K562 (cell line): Measurements from ENCODE around the gene RNF126. TPM values are rescaled to one million over a fixed set of nuclear protein-coding genes. Genes with fewer than 3 reads are reported as not detected.

Experiments used
- ATAC-seq: fragments of 200-7000 bp; cut with Tn5 transposase; 3 replicates; pipeline ENCODE4 v1.9.1; 2020; ENCODE audit warnings: moderate library complexity
- BruUV-seq: library from RNA; stranded (reverse); fragments of 400-500 nt; replicated peaks from 2 replicates; lab custom pipeline; 2021; lab: Mats Ljungman, UMichigan
- CTCF ChIA-PET: fragments of 300-600 bp; formaldehyde crosslinking; extraction: SDS; loops from one replicate; lab custom pipeline; 2021; ENCODE audit warnings: low intra/inter-chr PET ratio; lab: Yijun Ruan, JAX
- POLR2A ChIA-PET: fragments of 300-600, 350-650 bp; sonication (Branson Sonifier 250); formaldehyde crosslinking; extraction: SDS; loops from one replicate; lab custom pipeline; 2021; ENCODE audit warnings: antibody characterized with exemption, inconsistent platforms; lab: Yijun Ruan, JAX
- DNase-seq, 4 experiments: peaks; one replicate each; pipeline versions ENCODE4 v3.0.0 to v3.0.0-alpha.2; 2011 to 2018; ENCODE audit warnings: low spot score in 3 of 4, mixed read lengths in 3 of 4; ENCODE audit errors: extremely low read depth in 1 of 4
- FAIRE-seq: peaks from 2 replicates; lab custom pipeline; 2011; peaks lifted over from hg19 to GRCh38; lab: Jason Lieb, UNC
- H2AFZ ChIP-seq: 2 replicates; pipeline ENCODE4 v1.6.0; 2011; ENCODE audit warnings: low read depth, low read length, control low read depth, inconsistent platforms
- H3K27ac ChIP-seq: fragments of 200-600 bp; 3 replicates; pipeline ENCODE4 v1.8.0; 2011; ENCODE audit warnings: low read depth, mild to moderate bottlenecking, control low read depth, inconsistent platforms, low read length, moderate library complexity, mixed read lengths; ENCODE audit errors: extremely low read depth
- H3K27me3 ChIP-seq, 2 experiments: fragments of 300-600 bp in 1 of 2; 2 replicates in 1 of 2; 3 replicates in 1 of 2; pipeline versions ENCODE4 v1.6.0 to v1.8.0; 2011; ENCODE audit warnings: inconsistent platforms in 2 of 2, low read length in 2 of 2, mild to moderate bottlenecking in 1 of 2, mixed read lengths in 1 of 2, moderate library complexity in 1 of 2; ENCODE audit not compliant: control insufficient read depth in 2 of 2, insufficient read depth in 2 of 2
- H3K36me3 ChIP-seq: fragments of 300-600 bp; 3 replicates; pipeline ENCODE4 v1.8.0; 2011; ENCODE audit warnings: mild to moderate bottlenecking, low read length, inconsistent platforms; ENCODE audit not compliant: control insufficient read depth, insufficient read depth
- H3K4me1 ChIP-seq, 2 experiments: fragments of 200-600 bp in 1 of 2; replicated peaks in 1 of 2; 2 replicates in 1 of 2; 3 replicates in 1 of 2; pipeline versions ENCODE4 v1.5.1 to v1.8.0; 2011; ENCODE audit warnings: inconsistent platforms in 2 of 2, low read length in 2 of 2, mild to moderate bottlenecking in 1 of 2, mixed read lengths in 1 of 2, moderate library complexity in 1 of 2; ENCODE audit not compliant: control insufficient read depth in 2 of 2, insufficient read depth in 2 of 2
- H3K4me2 ChIP-seq: 2 replicates; pipeline ENCODE4 v1.6.1; 2011; ENCODE audit warnings: low read length, control low read depth, inconsistent platforms, mixed read lengths; ENCODE audit not compliant: insufficient read depth
- H3K4me3 ChIP-seq: fragments of 200-600 bp; sonication (generic), shearing (Covaris generic); 2 replicates; pipeline ENCODE4 v1.5.1; 2016; ENCODE audit warnings: control low read depth, inconsistent platforms
- H3K79me2 ChIP-seq: fragments of 200-600 bp; 3 replicates; pipeline ENCODE4 v1.8.0; 2011; ENCODE audit warnings: low read length, inconsistent platforms; ENCODE audit not compliant: control insufficient read depth, insufficient read depth
- H3K9ac ChIP-seq, 2 experiments: 2 replicates each; pipeline versions ENCODE4 v1.6.0 to v1.6.1; 2011; ENCODE audit warnings: low read depth in 2 of 2, low read length in 2 of 2, control low read depth in 1 of 2, inconsistent platforms in 1 of 2, mild to moderate bottlenecking in 1 of 2, mixed read lengths in 1 of 2; ENCODE audit not compliant: insufficient read depth in 1 of 2
- H3K9me1 ChIP-seq: one replicate; pipeline ENCODE4 v1.6.0; 2011; ENCODE audit warnings: inconsistent platforms, mild to moderate bottlenecking, low read length, moderate library complexity; ENCODE audit not compliant: control insufficient read depth, insufficient read depth
- H3K9me3 ChIP-seq: replicated peaks from 2 replicates; pipeline ENCODE4 v1.5.1; 2011; ENCODE audit warnings: low read depth, low read length, inconsistent platforms; ENCODE audit not compliant: control insufficient read depth, insufficient read depth
- H4K20me1 ChIP-seq: replicated peaks from 2 replicates; pipeline ENCODE4 v1.6.1; 2011; ENCODE audit warnings: low read length, inconsistent platforms, mixed read lengths; ENCODE audit not compliant: control insufficient read depth, insufficient read depth
- WGBS: fragments of 100-300 bp; shearing (Covaris generic); methylation state at CpG from one replicate; pipeline ENCODE4 v1.1.6; 2016; ENCODE audit warnings: low coverage, mixed read lengths; ENCODE audit not compliant: insufficient coverage; ENCODE audit errors: missing lambda C conversion rate; 5-methylcytosine and 5-hydroxymethylcytosine counted together
- in situ Hi-C: fragments of 300-500 bp; cut with MboI; formaldehyde crosslinking; loops from 4 replicates; pipeline ENCODE4 v1.15.0; 2018; ENCODE audit warnings: inconsistent platforms, mixed read lengths
- intact Hi-C: fragments of 100-400 bp; cut with micrococcal nuclease; formaldehyde crosslinking; loops from 2 replicates; pipeline ENCODE4 v1.14.2; 2022
- polyA plus RNA-seq, 8 experiments: library from polyadenylated mRNA; depleted of rRNA in 4 of 8; stranded (reverse) in 5 of 8; unstranded in 3 of 8; fragments of >200 nt; fragmentation: Nextera tagmentation in 2 of 8; fragmentation: Illumina TruSeq in 1 of 8; extraction: Ambion mirVana in 2 of 8; extraction: Trizol in 1 of 8; gene quantifications; 2 replicates each; pipeline versions ENCODE4 v1.2.1 to v1.2.3, GENCODE V29; 2011 to 2014; ENCODE audit warnings: inconsistent platforms in 1 of 8, missing spikeins in 1 of 8
- total RNA-seq, 7 experiments: library from RNA; depleted of rRNA in 6 of 7; stranded (reverse); fragments of >200 nt in 6 of 7; fragmentation: Illumina TruSeq in 2 of 7; extraction: Trizol in 2 of 7; gene quantifications; 2 replicates each; pipeline versions ENCODE4 v1.2.1 to v1.2.3, GENCODE V29; 2011 to 2021; ENCODE audit warnings: low replicate concordance in 1 of 7
- TF ChIP-seq, protein P1 (sequence below): fragments of 250-450 bp; sonication (Bioruptor Pico); IDR thresholded peaks from 2 replicates; pipeline ENCODE4 v1.8.0; 2022; ENCODE audit warnings: inconsistent platforms
- TF ChIP-seq, protein P2 (sequence below): sonication (generic); formaldehyde crosslinking; IDR thresholded peaks from 2 replicates; pipeline ENCODE4 v1.8.1; 2023; ENCODE audit warnings: mild to moderate bottlenecking, missing genetic modification reagents

Gene RNF126
- total and polyA plus RNA-seq, 9 of the 15 experiments (the other 6 are each of a cell fraction or from before 2014, with no cell fraction given) = 0.27 to 101 (median 12.3) TPM

GRCh38 chr19:670609-671075, 7.6 kb upstream of the RNF126 start:
- no peaks in the 10 kb centered on the region for H3K36me3 ChIP-seq
- no peaks in the 10 kb centered on the region for H4K20me1 ChIP-seq
- no peak overlapping the region for H2AFZ ChIP-seq
- no peak overlapping the region for H3K27ac ChIP-seq
- POLR2A ChIA-PET = interaction anchor here (1.3 to 1.5 kb wide), 2 partner anchors 10 to 11 kb away, joined by 3 to 8 read pairs; no protein-coding TSS in a partner anchor
- CTCF ChIA-PET = no interaction called here
- peak; percentile 65; the same call in 2 of the 3 replicates for ATAC-seq
- no peaks in the 10 kb centered on the region for H3K9me1 ChIP-seq
- H3K79me2 ChIP-seq = no peaks in the 10 kb centered on the region
- DNase-seq = no peak
- WGBS = 62% methylated on average over 9 of the region's 9 CpGs
- in situ Hi-C loops = no loop called here
- no TSS peak for BruUV-seq
- TF ChIP-seq, protein P1, sequence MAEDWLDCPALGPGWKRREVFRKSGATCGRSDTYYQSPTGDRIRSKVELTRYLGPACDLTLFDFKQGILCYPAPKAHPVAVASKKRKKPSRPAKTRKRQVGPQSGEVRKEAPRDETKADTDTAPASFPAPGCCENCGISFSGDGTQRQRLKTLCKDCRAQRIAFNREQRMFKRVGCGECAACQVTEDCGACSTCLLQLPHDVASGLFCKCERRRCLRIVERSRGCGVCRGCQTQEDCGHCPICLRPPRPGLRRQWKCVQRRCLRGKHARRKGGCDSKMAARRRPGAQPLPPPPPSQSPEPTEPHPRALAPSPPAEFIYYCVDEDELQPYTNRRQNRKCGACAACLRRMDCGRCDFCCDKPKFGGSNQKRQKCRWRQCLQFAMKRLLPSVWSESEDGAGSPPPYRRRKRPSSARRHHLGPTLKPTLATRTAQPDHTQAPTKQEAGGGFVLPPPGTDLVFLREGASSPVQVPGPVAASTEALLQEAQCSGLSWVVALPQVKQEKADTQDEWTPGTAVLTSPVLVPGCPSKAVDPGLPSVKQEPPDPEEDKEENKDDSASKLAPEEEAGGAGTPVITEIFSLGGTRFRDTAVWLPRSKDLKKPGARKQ (CRISPR knock-in tag) = no peak
- TF ChIP-seq, protein P2, sequence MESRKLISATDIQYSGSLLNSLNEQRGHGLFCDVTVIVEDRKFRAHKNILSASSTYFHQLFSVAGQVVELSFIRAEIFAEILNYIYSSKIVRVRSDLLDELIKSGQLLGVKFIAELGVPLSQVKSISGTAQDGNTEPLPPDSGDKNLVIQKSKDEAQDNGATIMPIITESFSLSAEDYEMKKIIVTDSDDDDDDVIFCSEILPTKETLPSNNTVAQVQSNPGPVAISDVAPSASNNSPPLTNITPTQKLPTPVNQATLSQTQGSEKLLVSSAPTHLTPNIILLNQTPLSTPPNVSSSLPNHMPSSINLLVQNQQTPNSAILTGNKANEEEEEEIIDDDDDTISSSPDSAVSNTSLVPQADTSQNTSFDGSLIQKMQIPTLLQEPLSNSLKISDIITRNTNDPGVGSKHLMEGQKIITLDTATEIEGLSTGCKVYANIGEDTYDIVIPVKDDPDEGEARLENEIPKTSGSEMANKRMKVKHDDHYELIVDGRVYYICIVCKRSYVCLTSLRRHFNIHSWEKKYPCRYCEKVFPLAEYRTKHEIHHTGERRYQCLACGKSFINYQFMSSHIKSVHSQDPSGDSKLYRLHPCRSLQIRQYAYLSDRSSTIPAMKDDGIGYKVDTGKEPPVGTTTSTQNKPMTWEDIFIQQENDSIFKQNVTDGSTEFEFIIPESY (CRISPR knock-in tag) = peak; percentile 91
- peaks cover 6 to 28% of the 10 kb centered on the region in 2 experiments for H3K4me1 ChIP-seq
- H3K9ac ChIP-seq = no peak overlapping the region
- H3K27me3 ChIP-seq = no peaks in the 10 kb centered on the region
- H3K4me3 ChIP-seq = no peak overlapping the region
- peaks cover 7% of the 10 kb centered on the region for H3K9me3 ChIP-seq
- intact Hi-C loops = no loop called here
- FAIRE-seq = no peak
- no peak overlapping the region for H3K4me2 ChIP-seq
